ENCODE measurements around the gene TXNRD2.
"Not testable (repeated sequence)": the region's sequence is repeated elsewhere in the genome, so short reads cannot be mapped to it uniquely, and the experiment has no call there.

The TXNRD2 gene

GRCh38 chr22:19942157-19943081, 801 bp upstream of the TXNRD2 start:
- DNase-seq, result peak; percentile 23

GRCh38 chr22:19940536-19941364, 868 bp downstream of the TXNRD2 start:
- no peak for DNase-seq

- DNase-seq, result no peak
These were observed 3.8 kb downstream of the TXNRD2 start for GRCh38 chr22:19937616-19938473.

GRCh38 chr22:19936513-19936912, 5.1 kb downstream of the TXNRD2 start:
- no peak for DNase-seq

DNA sequence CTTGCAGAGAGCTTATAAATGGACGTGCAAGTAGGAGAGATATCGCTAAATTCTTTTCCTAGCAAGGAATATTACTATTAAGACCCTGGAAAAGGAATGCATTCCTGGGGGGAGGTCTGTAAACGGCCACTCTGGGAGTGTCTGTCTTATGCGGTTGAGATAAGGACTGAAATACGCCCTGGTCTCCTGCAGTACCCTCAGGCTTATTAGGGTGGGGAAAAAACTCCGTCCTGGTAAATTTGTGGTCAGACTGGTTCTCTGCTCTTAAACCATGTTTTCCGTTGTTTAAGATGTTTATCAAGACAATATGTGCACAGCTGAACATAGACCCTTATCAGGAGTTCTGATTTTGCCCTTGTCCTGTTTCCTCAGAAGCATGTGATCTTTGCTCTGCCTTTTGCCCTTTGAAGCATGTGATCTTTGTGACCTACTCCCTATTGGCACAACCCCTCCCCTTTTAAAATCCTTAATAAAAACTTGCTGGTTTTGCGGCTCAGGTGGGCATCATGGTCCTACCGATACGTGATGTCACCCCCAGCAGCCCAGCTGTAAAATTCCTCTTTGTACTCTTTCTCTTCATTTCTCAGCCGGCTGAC, 6.4 kb downstream of the TXNRD2 start:
- not testable (repeated sequence) for DNase-seq

DNA sequence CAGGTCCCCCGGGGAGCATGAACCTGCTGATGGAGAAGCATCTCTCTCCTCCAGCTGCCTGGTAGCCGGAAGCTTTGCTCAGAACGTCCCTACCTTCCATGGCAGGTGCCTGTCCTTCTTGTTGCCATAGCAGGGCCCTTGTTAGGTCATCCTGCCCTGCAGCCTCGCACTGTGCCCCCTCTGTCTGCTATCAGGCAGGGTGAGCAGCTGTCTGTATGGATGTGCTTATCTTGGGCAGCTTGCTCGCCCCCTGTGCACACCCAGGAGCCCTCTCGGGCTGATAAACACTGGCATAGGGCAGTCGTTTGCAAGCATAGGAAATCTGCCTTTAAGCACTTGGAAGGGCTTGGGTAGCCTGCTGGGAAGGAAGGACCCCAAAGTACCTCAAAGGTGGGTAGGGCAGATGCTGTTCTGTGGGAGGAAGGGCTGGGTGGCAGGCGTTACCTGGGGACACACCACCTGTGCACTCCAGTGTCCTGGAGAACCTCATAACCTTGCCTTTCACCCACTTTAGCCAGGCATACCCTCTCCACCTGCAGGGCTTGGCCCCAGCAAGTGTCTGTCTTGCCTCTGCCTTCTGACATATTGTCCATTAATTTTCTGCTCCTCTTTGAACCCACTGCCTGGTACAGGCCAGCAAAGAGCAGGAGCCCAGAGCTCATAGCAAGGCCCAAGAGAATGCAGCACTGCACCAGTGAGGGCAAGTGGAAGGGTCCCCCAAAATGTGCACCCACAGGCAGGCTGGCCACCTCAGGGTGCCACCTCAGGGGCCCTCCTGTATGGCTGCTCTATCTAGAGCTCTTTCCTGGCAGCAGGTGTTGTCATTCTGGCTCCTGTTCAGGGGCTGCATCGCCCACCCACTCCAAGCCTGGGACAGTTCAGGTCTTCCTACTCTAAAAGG, 8.0 kb downstream of the TXNRD2 start:
- no peak for DNase-seq

DNA sequence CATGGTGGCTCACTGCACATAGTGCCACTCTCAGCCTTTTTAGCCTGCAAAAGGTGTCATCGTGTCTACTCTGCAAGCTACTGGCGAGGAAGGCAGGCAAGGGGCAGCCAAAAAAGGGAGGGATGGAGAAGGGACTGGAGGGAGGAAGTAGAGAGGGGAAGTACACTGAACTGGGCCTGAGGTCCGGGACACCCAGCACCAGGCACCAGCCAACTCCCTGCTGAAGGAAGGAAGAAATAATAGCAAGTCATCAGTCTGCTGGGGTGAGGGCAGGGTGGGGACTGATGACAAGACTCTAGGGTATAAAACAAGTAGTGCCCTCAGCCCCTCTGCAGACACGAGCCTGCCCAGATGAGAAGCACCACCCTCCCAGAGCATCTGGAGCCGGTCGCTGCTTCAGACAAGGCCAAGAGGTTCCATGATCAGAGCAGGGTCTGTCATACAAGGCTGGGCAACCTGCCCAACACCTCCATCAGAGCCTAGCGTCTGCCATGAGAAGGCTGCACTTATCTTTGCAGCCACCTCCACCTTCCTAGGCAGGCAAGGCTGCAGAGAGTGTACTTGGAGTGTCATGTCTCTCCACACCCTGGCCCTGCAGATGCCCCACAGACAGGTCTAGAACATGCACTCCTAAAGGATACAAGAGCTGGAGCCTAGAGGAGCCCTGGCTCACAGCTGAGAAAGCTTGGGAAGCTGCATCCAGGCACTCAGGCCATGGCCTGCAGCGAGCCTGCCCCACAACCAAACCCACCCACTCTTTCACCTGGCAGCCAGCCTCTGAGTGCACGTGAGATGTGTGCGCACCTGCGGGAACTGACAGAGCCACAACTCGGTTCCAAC, 9.0 kb downstream of the TXNRD2 start:
- DNase-seq, result no peak

DNA sequence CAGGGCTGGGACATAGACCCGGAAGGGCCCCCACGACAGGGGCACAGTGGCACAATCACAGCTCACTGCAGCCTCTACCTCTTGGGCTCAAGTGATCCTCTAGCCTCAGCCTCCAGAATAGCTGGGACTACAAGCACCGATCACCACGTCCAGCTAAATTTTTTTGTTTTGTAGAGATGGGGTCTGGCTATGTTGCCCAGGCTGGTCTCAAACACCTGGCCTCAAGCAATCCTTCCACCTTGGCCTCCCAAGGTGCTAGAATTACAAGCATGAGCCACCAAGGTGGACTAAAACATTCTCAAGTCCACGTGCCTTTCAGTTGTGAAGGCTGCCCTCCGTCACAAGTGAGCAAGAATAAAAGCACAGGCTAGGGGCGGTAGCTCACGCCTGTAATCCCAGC, 10.1 kb downstream of the TXNRD2 start:
- no peak for DNase-seq

GRCh38 chr22:19930551-19931486, 10.8 kb downstream of the TXNRD2 start:
- DNase-seq, result no peak

DNA sequence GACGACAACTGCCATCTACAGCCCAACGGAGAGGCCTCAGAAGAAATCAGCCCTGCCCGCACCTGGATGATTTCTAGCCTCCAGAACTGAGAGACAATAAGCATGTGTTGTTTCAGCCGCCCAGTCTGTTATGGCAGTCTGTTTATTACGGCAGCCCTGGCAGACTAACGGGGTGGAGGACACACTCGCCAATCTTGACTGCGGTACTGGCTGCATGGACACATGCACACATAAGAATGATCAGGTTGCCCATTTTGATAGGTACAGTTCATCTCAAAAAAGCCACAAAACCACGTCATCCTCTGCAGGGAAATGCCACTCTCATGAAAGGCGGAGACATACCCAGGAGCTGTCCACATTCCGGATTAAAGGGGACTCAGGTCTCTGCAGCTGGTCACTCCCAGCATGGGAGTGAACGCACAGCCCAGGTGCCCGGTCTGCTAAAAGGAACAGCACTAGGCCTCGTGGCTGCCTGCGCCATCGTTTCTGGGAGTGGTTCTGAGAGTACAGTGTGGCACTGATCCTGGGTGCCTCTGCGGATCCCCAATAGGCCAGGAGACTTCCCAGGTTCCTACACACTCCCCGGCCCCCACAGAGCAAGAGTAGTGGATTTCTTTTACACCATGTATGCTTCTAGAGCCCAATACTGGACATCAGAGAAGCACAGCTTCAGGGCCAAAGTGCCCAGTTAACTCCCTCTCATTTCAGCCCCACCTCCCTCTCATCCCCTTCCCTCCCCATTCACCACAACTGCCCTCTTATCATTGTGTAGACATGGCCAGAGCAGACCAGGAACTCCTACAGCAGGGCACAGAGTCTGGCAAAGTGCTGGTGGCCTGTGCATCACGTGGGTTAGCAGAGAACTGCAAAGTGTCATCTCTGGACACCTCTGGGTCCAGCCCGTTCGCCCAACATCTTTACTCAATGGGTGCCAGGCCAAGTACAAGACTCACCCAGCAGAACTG, 11.8 kb downstream of the TXNRD2 start:
- DNase-seq, result no peak

DNA sequence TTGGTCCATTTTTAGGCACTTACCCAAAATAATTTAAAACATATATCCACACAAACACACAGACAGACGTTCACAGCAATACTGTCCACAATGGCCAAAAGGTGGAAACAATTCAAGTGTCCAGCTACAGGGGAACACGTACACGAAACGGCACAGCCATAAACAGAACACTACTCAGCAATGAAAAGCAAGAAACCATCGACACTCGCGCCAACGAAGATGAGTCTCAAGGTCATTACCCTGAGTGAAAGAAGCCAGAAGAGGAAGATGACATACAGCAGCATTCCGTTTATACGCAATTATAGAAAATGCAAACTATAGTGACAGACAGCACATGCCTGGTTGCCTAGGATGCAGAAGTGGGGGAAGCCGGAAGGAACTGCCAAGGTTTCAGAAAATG, 13.4 kb downstream of the TXNRD2 start:
- DNase-seq, result no peak

DNA sequence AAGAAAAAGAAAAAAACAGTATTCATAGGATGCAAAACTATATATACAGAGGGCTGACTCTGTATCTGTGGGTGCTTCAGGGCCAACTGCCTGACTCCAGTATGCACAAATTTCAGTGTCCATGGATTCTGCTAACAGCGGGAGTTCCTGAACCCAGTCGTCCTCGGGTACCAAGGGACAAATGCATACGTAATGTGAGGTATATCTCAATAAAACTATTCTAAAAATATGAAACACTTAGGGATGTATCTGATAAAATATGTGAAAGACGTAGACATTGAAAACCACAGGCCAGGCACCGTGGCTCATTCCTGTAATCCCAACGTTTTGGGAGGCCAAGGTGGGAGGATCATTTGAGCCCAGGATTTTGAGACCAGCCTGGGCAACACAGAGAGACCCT, 13.9 kb downstream of the TXNRD2 start:
- DNase-seq, result no peak

DNA sequence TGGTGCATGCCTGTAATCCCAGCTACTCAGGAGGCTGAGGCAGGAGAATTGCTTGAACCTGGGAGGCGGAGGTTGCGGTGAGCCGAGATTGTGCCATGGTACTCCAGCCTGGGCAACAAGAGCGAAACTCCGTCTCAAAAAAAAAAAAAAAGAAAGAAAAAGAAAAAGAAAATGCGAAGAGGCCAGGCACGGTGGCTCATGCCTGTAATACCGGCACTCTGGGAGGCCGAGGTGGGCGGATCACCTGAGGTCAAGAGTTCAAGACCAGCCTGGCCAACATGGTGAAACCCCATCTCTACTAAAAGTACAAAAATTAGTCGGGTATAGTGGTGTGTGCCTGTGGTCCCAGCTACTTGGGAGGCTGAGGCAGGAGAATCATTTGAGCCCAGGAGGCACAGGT, 15.6 kb downstream of the TXNRD2 start:
- not testable (repeated sequence) for DNase-seq

DNA sequence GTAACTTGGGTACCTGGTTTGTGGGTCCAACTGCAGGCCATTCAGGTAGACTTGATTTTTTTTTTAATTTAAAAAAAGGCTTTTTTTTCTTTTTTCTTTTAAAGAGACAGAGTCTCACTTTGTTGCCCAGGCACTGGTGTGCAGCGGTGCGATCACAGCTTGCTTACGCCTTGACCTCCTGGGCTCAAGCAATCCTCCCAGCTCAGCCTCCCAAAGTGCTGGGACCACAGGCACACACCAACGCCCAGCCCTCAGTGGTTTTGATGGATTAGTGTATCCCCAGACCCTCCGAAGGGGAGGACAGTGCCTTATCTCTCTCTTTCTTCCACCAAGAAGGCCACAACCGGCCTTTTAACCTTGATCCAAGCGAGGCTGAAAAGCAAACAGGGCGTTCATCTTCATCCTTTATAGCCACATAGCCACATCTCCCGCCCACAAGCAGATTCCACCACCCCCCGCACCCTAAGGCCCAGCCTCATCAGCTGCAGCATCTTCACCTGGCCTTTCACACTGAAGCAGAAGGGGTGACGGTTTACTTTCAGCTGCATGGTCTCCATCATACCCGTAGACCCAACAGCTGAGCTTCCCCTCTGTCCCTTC, 17.6 kb downstream of the TXNRD2 start:
- DNase-seq, result no peak

GRCh38 chr22:19921544-19922081, 20.0 kb downstream of the TXNRD2 start:
- DNase-seq, result no peak

GRCh38 chr22:19919701-19920363, 21.8 kb downstream of the TXNRD2 start:
- no peak for DNase-seq
